ENCODE data around the gene POLK. TPM values are rescaled to one million over a fixed set of nuclear protein-coding genes. Genes with fewer than 3 reads are reported as not detected.
"Not testable (repeated sequence)": the region's sequence is repeated elsewhere in the genome, so short reads cannot be mapped to it uniquely, and the experiment has no call there.

The POLK gene
- polyA plus RNA-seq, 1 experiment, result 30.9 TPM

GRCh38 chr5:75496026-75496425, 15.7 kb upstream of the POLK start:
- ChIA-PET CTCF (no interaction called here), POLR2A (no interaction called here)
- Histone ChIP-seq H3K27me3 (ENCODE audit: control insufficient read depth, insufficient read depth, low read length) (no peaks in the 10 kb centered on the region), H3K9me3 (ENCODE audit: control insufficient read depth, insufficient read depth, low read length) (no peaks in the 10 kb centered on the region), H3K4me3 (ENCODE audit: low read depth, low read length) (no peak overlapping the region), H3K27ac (ENCODE audit: low read depth, low read length) (no peak overlapping the region)
- DNase-seq (ENCODE audit: low read depth, low spot score), result no peak
- TF ChIP-seq, protein P1, sequence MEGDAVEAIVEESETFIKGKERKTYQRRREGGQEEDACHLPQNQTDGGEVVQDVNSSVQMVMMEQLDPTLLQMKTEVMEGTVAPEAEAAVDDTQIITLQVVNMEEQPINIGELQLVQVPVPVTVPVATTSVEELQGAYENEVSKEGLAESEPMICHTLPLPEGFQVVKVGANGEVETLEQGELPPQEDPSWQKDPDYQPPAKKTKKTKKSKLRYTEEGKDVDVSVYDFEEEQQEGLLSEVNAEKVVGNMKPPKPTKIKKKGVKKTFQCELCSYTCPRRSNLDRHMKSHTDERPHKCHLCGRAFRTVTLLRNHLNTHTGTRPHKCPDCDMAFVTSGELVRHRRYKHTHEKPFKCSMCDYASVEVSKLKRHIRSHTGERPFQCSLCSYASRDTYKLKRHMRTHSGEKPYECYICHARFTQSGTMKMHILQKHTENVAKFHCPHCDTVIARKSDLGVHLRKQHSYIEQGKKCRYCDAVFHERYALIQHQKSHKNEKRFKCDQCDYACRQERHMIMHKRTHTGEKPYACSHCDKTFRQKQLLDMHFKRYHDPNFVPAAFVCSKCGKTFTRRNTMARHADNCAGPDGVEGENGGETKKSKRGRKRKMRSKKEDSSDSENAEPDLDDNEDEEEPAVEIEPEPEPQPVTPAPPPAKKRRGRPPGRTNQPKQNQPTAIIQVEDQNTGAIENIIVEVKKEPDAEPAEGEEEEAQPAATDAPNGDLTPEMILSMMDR (IDR thresholded peaks at IDR 0.05; ENCODE audit: low read depth, low read length), result no peak

GRCh38 chr5:75498208-75498777, 13.4 kb upstream of the POLK start:
- DNase-seq (ENCODE audit: low read depth, low spot score), result no peak
- no peaks in the 10 kb centered on the region for H3K9me3 ChIP-seq (ENCODE audit: control insufficient read depth, insufficient read depth, low read length)
- CTCF ChIA-PET, result no interaction called here

GRCh38 chr5:75498875-75499274, 12.8 kb upstream of the POLK start:
- H3K27me3 ChIP-seq (ENCODE audit: control insufficient read depth, insufficient read depth, low read length); H3K4me3 ChIP-seq (ENCODE audit: low read depth, low read length); POLR2A ChIA-PET; H3K9me3 ChIP-seq (ENCODE audit: control insufficient read depth, insufficient read depth, low read length); CTCF ChIA-PET; H3K27ac ChIP-seq (ENCODE audit: low read depth, low read length); DNase-seq (ENCODE audit: low read depth, low spot score): not testable (repeated sequence)

More at GRCh38 chr5:75498208-75498777, 13.4 kb upstream of the POLK start:
- POLR2A ChIA-PET, result no interaction called here
- H3K4me3 ChIP-seq (ENCODE audit: low read depth, low read length), result no peak overlapping the region
- TF ChIP-seq, protein P1 (IDR thresholded peaks at IDR 0.05; ENCODE audit: low read depth, low read length), result no peak
- no peak overlapping the region for H3K27ac ChIP-seq (ENCODE audit: low read depth, low read length)
- no peaks in the 10 kb centered on the region for H3K27me3 ChIP-seq (ENCODE audit: control insufficient read depth, insufficient read depth, low read length)

GRCh38 chr5:75505112-75505511, 6.6 kb upstream of the POLK start:
- H3K27ac ChIP-seq (ENCODE audit: low read depth, low read length); CTCF ChIA-PET; H3K4me3 ChIP-seq (ENCODE audit: low read depth, low read length); H3K27me3 ChIP-seq (ENCODE audit: control insufficient read depth, insufficient read depth, low read length); DNase-seq (ENCODE audit: low read depth, low spot score); H3K9me3 ChIP-seq (ENCODE audit: control insufficient read depth, insufficient read depth, low read length); POLR2A ChIA-PET: not testable (repeated sequence)

- Histone ChIP-seq H3K27ac (ENCODE audit: low read depth, low read length) (no peak overlapping the region), H3K9me3 (ENCODE audit: control insufficient read depth, insufficient read depth, low read length) (peaks cover 2% of the 10 kb centered on the region; the same call in 1 of the 2 replicates), H3K27me3 (ENCODE audit: control insufficient read depth, insufficient read depth, low read length) (no peaks in the 10 kb centered on the region), H3K4me3 (ENCODE audit: low read depth, low read length) (no peak overlapping the region)
- ChIA-PET POLR2A (no interaction called here), CTCF (no interaction called here)
- TF ChIP-seq, protein P1 (IDR thresholded peaks at IDR 0.05; ENCODE audit: low read depth, low read length), result no peak
- DNase-seq (ENCODE audit: low read depth, low spot score), result no peak
These were observed 3.9 kb upstream of the POLK start for GRCh38 chr5:75507841-75508240.

GRCh38 chr5:75509546-75509945, 2.1 kb upstream of the POLK start:
- CTCF ChIA-PET, result interaction anchor here (0.7 to 2.3 kb wide), 3 partner anchors 168 to 666 kb away, joined by 3 to 9 read pairs (median 4); no protein-coding TSS in a partner anchor
- TF ChIP-seq, protein P1 (IDR thresholded peaks at IDR 0.05; ENCODE audit: low read depth, low read length), result no peak
- no peak for DNase-seq (ENCODE audit: low read depth, low spot score)
- peaks cover 2% of the 10 kb centered on the region; the same call in 1 of the 2 replicates for H3K9me3 ChIP-seq (ENCODE audit: control insufficient read depth, insufficient read depth, low read length)
- no peak overlapping the region for H3K27ac ChIP-seq (ENCODE audit: low read depth, low read length)
- no peaks in the 10 kb centered on the region for H3K27me3 ChIP-seq (ENCODE audit: control insufficient read depth, insufficient read depth, low read length)
- POLR2A ChIA-PET, result no interaction called here
- peak overlapping the region; percentile 80 for H3K4me3 ChIP-seq (ENCODE audit: low read depth, low read length)
